Measurements from ENCODE around the gene TMSB15C.
"Not testable (repeated sequence)": the region's sequence is repeated elsewhere in the genome, so short reads cannot be mapped to it uniquely, and the experiment has no call there.

TMSB15C gene

GRCh38 chrX:104075778-104076445, at the start of gene TMSB15C:
Gene TMSB15C, minus strand, starts transcription at chrX:104076236.
- DNase-seq = not testable (repeated sequence)

- no peak for DNase-seq
Measured at GRCh38 chrX:104122829-104123228, 46.8 kb upstream of the TMSB15C start.

- no peak for DNase-seq
Measured at GRCh38 chrX:104118765-104119164, 42.7 kb upstream of the TMSB15C start.

- no peak for DNase-seq
Measured at GRCh38 chrX:104117759-104118158, 41.7 kb upstream of the TMSB15C start.

GRCh38 chrX:104113222-104113965, 37.4 kb upstream of the TMSB15C start:
- peak; percentile 48 for DNase-seq

- DNase-seq = peak; percentile 79
Measured at GRCh38 chrX:104112326-104112951, 36.4 kb upstream of the TMSB15C start, which contains the start of gene ZCCHC18. Gene ZCCHC18, plus strand, starts transcription at chrX:104112523. Its CDS starts 1,589 bp downstream, at chrX:104114112.

- peak; percentile 40 for DNase-seq
Measured at GRCh38 chrX:104110491-104111240, 34.6 kb upstream of the TMSB15C start.

GRCh38 chrX:104108955-104109354, 32.9 kb upstream of the TMSB15C start:
- DNase-seq = no peak

GRCh38 chrX:104105330-104106262, 29.6 kb upstream of the TMSB15C start:
- no peak for DNase-seq

GRCh38 chrX:104104676-104105075, 28.6 kb upstream of the TMSB15C start:
- no peak for DNase-seq

GRCh38 chrX:104098919-104099318, 22.9 kb upstream of the TMSB15C start:
- DNase-seq = no peak

GRCh38 chrX:104098151-104098808, 22.2 kb upstream of the TMSB15C start:
- peak; percentile 52 for DNase-seq

GRCh38 chrX:104085919-104086318, 9.9 kb upstream of the TMSB15C start:
- DNase-seq = no peak

GRCh38 chrX:104085477-104085876, 9.4 kb upstream of the TMSB15C start:
- DNase-seq = no peak

- no peak for DNase-seq
Measured at GRCh38 chrX:104084534-104085277, 8.7 kb upstream of the TMSB15C start.

GRCh38 chrX:104084063-104084462, 8.0 kb upstream of the TMSB15C start:
- DNase-seq = no peak

GRCh38 chrX:104077854-104078253, 1.8 kb upstream of the TMSB15C start:
- DNase-seq = not testable (repeated sequence)

- not testable (repeated sequence) for DNase-seq
Measured at GRCh38 chrX:104062636-104063035, 13.4 kb downstream of the TMSB15C start.

- DNase-seq = not testable (repeated sequence)
Measured at GRCh38 chrX:104054956-104055355, 21.1 kb downstream of the TMSB15C start.

- DNase-seq = no peak
Measured at GRCh38 chrX:104047171-104047570, 28.9 kb downstream of the TMSB15C start.

GRCh38 chrX:104045642-104046041, 30.4 kb downstream of the TMSB15C start:
- no peak for DNase-seq

Data from NCI-H1092 (cell line).